ENCODE measurements around the gene TTC21A.
A peak's percentile ranks its signal among the peaks of the same experiment; 100 is the strongest.

TTC21A gene

DNA sequence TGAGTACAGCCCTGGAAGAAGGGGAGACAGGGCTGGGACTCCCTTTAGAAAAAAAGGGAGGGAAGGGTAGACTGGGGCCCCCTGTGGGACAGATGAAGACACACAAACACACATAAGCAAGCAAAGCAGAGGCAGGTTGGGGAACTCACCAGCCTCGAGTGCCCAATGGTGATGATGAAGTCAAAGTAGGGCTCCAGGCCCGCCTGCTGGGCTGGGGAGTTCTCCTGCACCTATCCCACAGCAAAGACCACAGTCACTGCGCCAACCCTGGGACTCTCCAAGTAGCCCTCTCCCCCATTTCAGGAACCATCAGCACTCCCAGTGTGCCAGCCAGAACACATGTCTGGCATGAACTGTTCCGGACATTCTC lies 4.2 kb upstream of the TTC21A start:
- Mint-ChIP-seq H3K27me3 (ENCODE audit: low read depth) (peaks cover 5% of the 10 kb centered on the region), H3K4me3 (no peak overlapping the region), H3K27ac (no peak overlapping the region), H3K4me1 (ENCODE audit: low read depth) (peaks cover 42% of the 10 kb centered on the region), H3K9me3 (no peaks in the 10 kb centered on the region), H3K36me3 (ENCODE audit: low read depth) (peaks cover 4% of the 10 kb centered on the region)

DNA sequence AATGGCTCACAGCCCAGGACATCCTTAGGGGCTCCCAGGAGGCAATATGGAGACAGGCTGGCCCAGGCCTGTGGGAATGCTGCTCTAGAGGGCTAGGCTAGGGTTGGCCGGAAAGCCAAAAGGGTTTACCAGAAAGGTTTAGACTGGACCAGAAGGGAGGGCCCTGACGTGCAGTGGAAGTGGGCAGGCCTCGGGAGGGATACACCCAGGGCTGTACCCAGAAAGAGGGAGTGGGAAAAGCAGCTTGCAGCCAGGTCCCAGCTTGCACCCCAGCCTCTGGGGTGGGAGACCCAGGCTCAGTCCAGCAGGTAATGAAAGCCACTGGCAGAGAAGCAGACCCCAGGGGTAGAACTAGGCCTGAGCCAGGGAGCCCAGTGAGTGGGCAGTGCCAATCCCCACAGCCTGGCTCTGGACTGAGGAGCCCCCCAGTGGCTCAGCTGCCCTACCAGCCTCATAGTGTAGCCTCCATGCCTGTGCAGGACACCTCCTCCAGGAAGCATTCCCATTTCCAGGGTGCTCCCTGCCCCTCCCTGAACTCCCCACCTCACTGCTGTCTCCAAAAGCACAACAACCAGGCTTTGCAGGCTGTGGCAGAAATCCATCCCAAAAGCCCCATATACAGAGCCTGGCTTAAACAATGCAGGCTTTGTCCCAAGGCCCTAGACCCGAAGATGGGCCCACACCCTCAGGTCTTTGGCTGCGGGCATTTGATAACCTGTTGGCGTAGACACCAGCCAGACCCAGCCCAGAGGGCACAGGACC lies 3.5 kb upstream of the TTC21A start:
- Mint-ChIP-seq H3K27me3 (ENCODE audit: low read depth) (peaks cover 5% of the 10 kb centered on the region), H3K4me3 (no peak overlapping the region), H3K4me1 (ENCODE audit: low read depth) (peaks cover 49% of the 10 kb centered on the region), H3K9me3 (no peaks in the 10 kb centered on the region), H3K36me3 (ENCODE audit: low read depth) (peaks cover 4% of the 10 kb centered on the region), H3K27ac (no peak overlapping the region)

DNA sequence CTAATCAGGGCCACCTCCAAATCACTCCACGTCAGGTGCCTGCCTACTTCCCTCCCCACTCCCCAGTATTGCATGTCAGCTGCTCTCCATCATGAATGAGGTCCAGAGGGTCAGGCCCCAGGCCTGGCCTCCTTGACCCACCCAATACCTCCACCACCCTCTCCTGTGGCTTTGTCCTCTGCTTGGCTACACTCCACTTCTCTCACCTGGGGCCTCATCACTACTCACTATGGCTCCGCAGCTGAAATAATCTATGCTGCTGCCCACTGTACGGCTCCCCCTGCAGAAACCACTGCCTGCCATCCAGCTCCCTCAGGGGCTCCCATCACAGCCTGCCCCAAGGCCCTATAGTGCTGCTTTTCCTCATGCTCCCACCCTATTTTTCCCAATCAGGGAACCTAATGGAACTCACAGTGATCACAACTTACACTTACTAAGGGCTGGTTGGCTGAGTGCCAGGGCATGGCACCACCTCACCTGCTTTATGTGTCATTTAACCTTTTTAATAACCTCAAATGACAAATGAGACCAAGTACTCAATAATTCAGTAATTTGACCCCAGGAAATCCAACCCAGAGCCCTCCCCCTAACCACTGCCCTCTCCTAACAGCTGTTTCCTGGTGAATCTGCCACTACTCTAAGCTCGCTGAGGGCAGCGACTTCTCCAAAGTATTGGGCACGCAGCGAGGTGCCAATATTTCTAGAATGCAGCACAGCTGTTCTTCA lies 2.4 kb upstream of the TTC21A start:
- H3K4me3 Mint-ChIP-seq: no peak overlapping the region
- H3K27ac Mint-ChIP-seq: no peak overlapping the region
- H3K36me3 Mint-ChIP-seq (ENCODE audit: low read depth): peaks cover 8% of the 10 kb centered on the region
- H3K4me1 Mint-ChIP-seq (ENCODE audit: low read depth): peaks cover 54% of the 10 kb centered on the region
- H3K27me3 Mint-ChIP-seq (ENCODE audit: low read depth): peaks cover 9% of the 10 kb centered on the region
- H3K9me3 Mint-ChIP-seq: no peaks in the 10 kb centered on the region

- Mint-ChIP-seq H3K9me3 (no peaks in the 10 kb centered on the region), H3K27me3 (ENCODE audit: low read depth) (peaks cover 9% of the 10 kb centered on the region), H3K4me3 (peak overlapping the region; percentile 84), H3K36me3 (ENCODE audit: low read depth) (peaks cover 8% of the 10 kb centered on the region), H3K27ac (no peak overlapping the region), H3K4me1 (ENCODE audit: low read depth) (peaks cover 54% of the 10 kb centered on the region)
These were observed 1.8 kb upstream of the TTC21A start for GRCh38 chr3:39105687-39106063.

DNA sequence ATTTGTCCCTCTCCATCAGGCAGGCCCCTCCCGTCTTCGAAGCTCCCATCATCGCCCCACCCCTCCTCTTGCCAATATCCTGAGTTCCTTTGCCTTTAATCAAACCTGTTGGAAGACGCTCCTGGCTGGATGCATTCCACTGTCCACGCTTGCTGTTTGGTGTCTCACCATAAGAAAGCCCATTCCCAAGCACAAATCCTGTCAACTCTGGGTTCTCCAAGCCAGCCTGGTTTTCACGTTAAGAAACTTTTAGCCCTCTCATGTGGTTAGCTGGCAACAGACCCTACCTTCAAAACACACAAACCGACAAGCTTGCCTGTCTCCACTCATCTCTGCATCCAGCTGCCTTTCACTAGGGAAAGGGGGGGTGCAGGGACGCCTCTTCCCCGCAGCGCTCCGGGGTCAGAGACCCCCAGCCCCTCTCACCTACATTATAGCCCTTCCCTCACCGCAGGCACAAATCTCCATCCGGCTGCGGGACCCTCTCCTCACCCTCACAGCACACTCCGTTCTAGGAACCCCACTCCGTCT lies 1.1 kb upstream of the TTC21A start:
- Mint-ChIP-seq H3K4me3 (peak overlapping the region; percentile 84), H3K4me1 (ENCODE audit: low read depth) (peaks cover 52% of the 10 kb centered on the region), H3K27ac (peak overlapping the region; percentile 65), H3K27me3 (ENCODE audit: low read depth) (peaks cover 9% of the 10 kb centered on the region), H3K36me3 (ENCODE audit: low read depth) (peaks cover 8% of the 10 kb centered on the region), H3K9me3 (no peaks in the 10 kb centered on the region)

- Mint-ChIP-seq H3K9me3 (no peaks in the 10 kb centered on the region), H3K36me3 (ENCODE audit: low read depth) (peaks cover 8% of the 10 kb centered on the region), H3K27me3 (ENCODE audit: low read depth) (peaks cover 9% of the 10 kb centered on the region), H3K4me3 (peak overlapping the region; percentile 84), H3K4me1 (ENCODE audit: low read depth) (peaks cover 49% of the 10 kb centered on the region), H3K27ac (peak overlapping the region; percentile 65)
These were observed 561 bp upstream of the TTC21A start for GRCh38 chr3:39106851-39107387.

GRCh38 chr3:39108200-39108710 lies 775 bp downstream of the TTC21A start:
- peaks cover 9% of the 10 kb centered on the region for H3K27me3 Mint-ChIP-seq (ENCODE audit: low read depth)
- peaks cover 42% of the 10 kb centered on the region for H3K4me1 Mint-ChIP-seq (ENCODE audit: low read depth)
- H3K27ac Mint-ChIP-seq: peak overlapping the region; percentile 88
- peak overlapping the region; percentile 94 for H3K4me3 Mint-ChIP-seq
- peaks cover 9% of the 10 kb centered on the region for H3K36me3 Mint-ChIP-seq (ENCODE audit: low read depth)
- no peaks in the 10 kb centered on the region for H3K9me3 Mint-ChIP-seq

DNA sequence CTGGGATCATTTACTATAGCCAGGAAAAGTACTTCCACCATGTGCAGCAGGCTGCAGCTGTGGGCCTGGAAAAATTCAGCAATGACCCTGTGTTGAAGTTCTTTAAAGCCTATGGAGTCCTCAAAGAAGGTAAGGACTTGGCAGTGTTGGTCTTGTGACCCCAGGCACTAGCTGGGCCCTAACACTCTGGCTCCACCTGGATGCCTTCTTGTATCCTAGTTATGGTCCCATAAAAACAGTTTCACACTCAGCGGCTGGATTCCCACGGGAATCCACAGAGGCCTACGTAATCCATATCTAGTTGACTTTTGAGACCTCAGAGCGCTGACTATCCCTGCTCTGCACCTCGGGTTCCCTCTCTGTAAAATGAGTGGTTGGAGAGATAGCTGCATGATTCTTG lies 1.6 kb downstream of the TTC21A start:
- Mint-ChIP-seq H3K4me1 (ENCODE audit: low read depth) (peaks cover 38% of the 10 kb centered on the region), H3K4me3 (no peak overlapping the region), H3K9me3 (no peaks in the 10 kb centered on the region), H3K27ac (peak overlapping the region; percentile 16), H3K27me3 (ENCODE audit: low read depth) (peaks cover 9% of the 10 kb centered on the region), H3K36me3 (ENCODE audit: low read depth) (peaks cover 9% of the 10 kb centered on the region)

DNA sequence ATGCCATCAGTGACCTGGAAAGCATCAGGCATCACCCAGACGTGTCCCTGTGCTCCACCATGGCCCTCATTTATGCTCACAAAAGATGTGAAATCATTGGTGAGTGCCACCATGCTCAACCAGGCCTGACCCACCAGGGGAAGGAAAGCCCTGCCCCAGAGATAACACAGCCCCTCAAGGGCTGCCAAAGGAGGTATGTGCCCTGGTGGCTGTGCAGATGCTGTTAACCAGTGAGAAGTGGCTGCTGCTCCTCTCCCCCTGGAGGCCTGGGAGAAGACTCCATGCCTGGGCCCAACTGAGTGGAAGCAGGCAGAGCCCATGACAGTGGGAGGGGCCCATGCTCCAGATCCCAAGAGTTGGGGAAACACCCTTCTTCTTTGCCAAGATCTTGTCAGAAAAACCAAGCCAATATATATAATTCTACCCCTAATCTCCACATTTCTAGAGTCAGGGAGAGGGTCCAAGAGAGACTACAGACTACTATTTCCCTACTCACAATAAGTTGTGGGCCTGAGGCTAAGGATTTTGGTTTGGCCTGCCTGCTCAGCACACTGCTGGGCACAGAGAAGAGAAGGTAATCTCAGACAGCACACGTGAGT lies 2.7 kb downstream of the TTC21A start:
- Mint-ChIP-seq H3K4me3 (no peak overlapping the region), H3K27ac (no peak overlapping the region), H3K4me1 (ENCODE audit: low read depth) (peaks cover 35% of the 10 kb centered on the region), H3K9me3 (no peaks in the 10 kb centered on the region), H3K36me3 (ENCODE audit: low read depth) (peaks cover 9% of the 10 kb centered on the region), H3K27me3 (ENCODE audit: low read depth) (peaks cover 9% of the 10 kb centered on the region)

DNA sequence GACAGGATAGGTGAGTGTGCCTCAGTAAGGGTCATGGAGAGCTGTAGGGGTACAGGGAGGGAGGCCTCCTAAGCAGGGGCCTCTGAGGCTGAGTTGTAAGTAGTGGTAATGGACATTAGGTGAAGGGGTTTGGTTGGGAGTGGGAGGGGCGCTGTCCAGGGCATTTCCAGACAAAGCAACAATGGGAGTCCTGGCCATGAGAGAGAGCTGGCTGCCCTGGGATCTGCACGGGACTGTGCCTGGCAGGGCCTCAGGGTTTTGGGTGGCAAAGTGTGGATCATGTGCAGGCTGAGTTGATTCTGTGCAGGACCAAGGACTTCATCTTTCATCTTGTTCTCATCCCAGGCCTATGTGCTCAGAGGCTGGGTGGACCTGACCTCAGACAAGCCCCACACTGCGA lies 4.6 kb downstream of the TTC21A start:
- Mint-ChIP-seq H3K36me3 (ENCODE audit: low read depth) (peaks cover 9% of the 10 kb centered on the region), H3K4me1 (ENCODE audit: low read depth) (peaks cover 18% of the 10 kb centered on the region), H3K4me3 (no peak overlapping the region), H3K27ac (no peak overlapping the region), H3K27me3 (ENCODE audit: low read depth) (peaks cover 4% of the 10 kb centered on the region), H3K9me3 (no peaks in the 10 kb centered on the region)

- Mint-ChIP-seq H3K4me1 (ENCODE audit: low read depth) (peaks cover 18% of the 10 kb centered on the region), H3K4me3 (no peak overlapping the region), H3K9me3 (no peaks in the 10 kb centered on the region), H3K36me3 (ENCODE audit: low read depth) (peaks cover 9% of the 10 kb centered on the region), H3K27me3 (ENCODE audit: low read depth) (peaks cover 4% of the 10 kb centered on the region), H3K27ac (no peak overlapping the region)
These were observed 5.1 kb downstream of the TTC21A start for GRCh38 chr3:39112535-39112934.

- Mint-ChIP-seq H3K36me3 (ENCODE audit: low read depth) (peaks cover 12% of the 10 kb centered on the region), H3K4me3 (no peak overlapping the region), H3K27ac (no peak overlapping the region), H3K27me3 (ENCODE audit: low read depth) (peaks cover 4% of the 10 kb centered on the region), H3K4me1 (ENCODE audit: low read depth) (peaks cover 12% of the 10 kb centered on the region), H3K9me3 (no peaks in the 10 kb centered on the region)
These were observed 5.8 kb downstream of the TTC21A start for GRCh38 chr3:39113291-39113690.

- Mint-ChIP-seq H3K27ac (no peak overlapping the region), H3K27me3 (ENCODE audit: low read depth) (no peaks in the 10 kb centered on the region), H3K36me3 (ENCODE audit: low read depth) (peaks cover 10% of the 10 kb centered on the region), H3K9me3 (no peaks in the 10 kb centered on the region), H3K4me3 (no peak overlapping the region), H3K4me1 (ENCODE audit: low read depth) (peaks cover under 1% of the 10 kb centered on the region)
These were observed 7.0 kb downstream of the TTC21A start for GRCh38 chr3:39114456-39114855.

- no peak overlapping the region for H3K4me3 Mint-ChIP-seq
- no peak overlapping the region for H3K27ac Mint-ChIP-seq
- peaks cover 10% of the 10 kb centered on the region for H3K36me3 Mint-ChIP-seq (ENCODE audit: low read depth)
- H3K27me3 Mint-ChIP-seq (ENCODE audit: low read depth): no peaks in the 10 kb centered on the region
- H3K4me1 Mint-ChIP-seq (ENCODE audit: low read depth): no peaks in the 10 kb centered on the region
- H3K9me3 Mint-ChIP-seq: no peaks in the 10 kb centered on the region
These were observed 8.4 kb downstream of the TTC21A start for GRCh38 chr3:39115870-39116269.

Data from T-helper 1 cell treated with Interleukin-12 subunit alpha and Interleukin-12 subunit beta and Interleukin-4 antibody, amounts not matched to agents 30 μg/mL and 1 μg/mL, for 36 hours (primary cell).